Measurements from ENCODE around the gene NBAS. TPM values are rescaled to one million over a fixed set of nuclear protein-coding genes. Genes with fewer than 3 reads are reported as not detected.

The NBAS gene
- polyA plus RNA-seq, 1 experiment, result 35.6 TPM

- Histone ChIP-seq H3K4me3 (ENCODE audit: low read depth, low read length) (no peak overlapping the region), H3K36me3 (ENCODE audit: control insufficient read depth, insufficient read depth, low read length) (no peaks in the 10 kb centered on the region), H3K27me3 (ENCODE audit: control insufficient read depth, insufficient read depth, low read length) (no peaks in the 10 kb centered on the region)
- CTCF ChIA-PET, result interaction anchor here (0.7 to 1.5 kb wide), 2 partner anchors 12 to 14 kb away, joined by 3 to 5 read pairs; no protein-coding TSS in a partner anchor
- no peak for TF ChIP-seq CTCF (IDR thresholded peaks at IDR 0.05; ENCODE audit: insufficient read depth, low read depth, low read length)
- POLR2A ChIA-PET, result no interaction called here
- DNase-seq (ENCODE audit: low read depth), result no peak
Observed at GRCh38 chr2:15565392-15565791, 4.3 kb upstream of the NBAS start.

- CTCF ChIA-PET, result interaction anchor here (1.6 kb wide), 1 partner anchor 14 kb away, joined by 6 read pairs; no protein-coding TSS in a partner anchor
- Histone ChIP-seq H3K36me3 (ENCODE audit: control insufficient read depth, insufficient read depth, low read length) (no peaks in the 10 kb centered on the region), H3K27me3 (ENCODE audit: control insufficient read depth, insufficient read depth, low read length) (no peaks in the 10 kb centered on the region), H3K4me3 (ENCODE audit: low read depth, low read length) (no peak overlapping the region)
- no peak for DNase-seq (ENCODE audit: low read depth)
- POLR2A ChIA-PET, result no interaction called here
- TF ChIP-seq CTCF (IDR thresholded peaks at IDR 0.05; ENCODE audit: insufficient read depth, low read depth, low read length), result no peak
Observed at GRCh38 chr2:15563227-15564100, 2.3 kb upstream of the NBAS start.

DNA sequence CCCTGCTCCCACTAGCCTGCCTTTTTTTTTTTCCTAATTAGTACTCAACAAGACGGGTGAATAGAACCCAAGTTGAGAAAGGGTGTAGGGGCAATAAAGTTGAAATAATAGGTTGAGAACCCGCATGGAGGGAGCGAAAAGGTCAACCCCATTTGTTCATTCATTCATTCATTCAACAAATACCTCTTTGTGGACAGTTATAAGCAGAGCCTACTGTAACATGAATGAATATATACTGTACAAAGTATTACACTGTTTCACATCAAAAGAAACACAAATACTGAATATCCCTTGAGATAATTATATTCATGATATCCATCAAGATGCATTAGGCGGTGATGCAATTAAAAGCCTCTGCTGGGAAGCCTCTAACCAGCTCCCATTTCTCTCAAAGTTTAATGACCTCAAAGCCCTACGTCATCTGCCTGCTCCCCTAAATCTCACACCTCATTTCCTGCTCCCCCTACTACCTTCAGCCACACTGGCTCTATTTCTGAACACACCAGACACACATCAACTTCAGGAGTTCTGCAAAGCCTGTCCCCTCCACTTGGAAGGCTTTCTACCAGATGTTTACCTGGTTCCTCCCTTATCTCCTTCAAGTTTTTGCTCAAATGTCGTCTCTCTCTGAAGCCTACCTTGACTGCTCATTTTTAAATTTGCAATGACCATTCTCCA lies 1.4 kb upstream of the NBAS start:
- Histone ChIP-seq H3K4me3 (ENCODE audit: low read depth, low read length) (no peak overlapping the region), H3K27me3 (ENCODE audit: control insufficient read depth, insufficient read depth, low read length) (no peaks in the 10 kb centered on the region), H3K36me3 (ENCODE audit: control insufficient read depth, insufficient read depth, low read length) (no peaks in the 10 kb centered on the region)
- no peak for TF ChIP-seq CTCF (IDR thresholded peaks at IDR 0.05; ENCODE audit: insufficient read depth, low read depth, low read length)
- POLR2A ChIA-PET, result no interaction called here
- CTCF ChIA-PET, result interaction anchor here (1.3 to 1.7 kb wide), 3 partner anchors 13 to 27 kb away, joined by 3 to 6 read pairs (median 5); no protein-coding TSS in a partner anchor
- DNase-seq (ENCODE audit: low read depth), result no peak

GRCh38 chr2:15561574-15562344 lies 625 bp upstream of the NBAS start:
- CTCF ChIA-PET, result interaction anchor here (0.9 to 1.7 kb wide), 5 partner anchors 13 to 27 kb away, joined by 3 to 6 read pairs (median 3); no protein-coding TSS in a partner anchor
- no peak for TF ChIP-seq CTCF (IDR thresholded peaks at IDR 0.05; ENCODE audit: insufficient read depth, low read depth, low read length)
- POLR2A ChIA-PET, result interaction anchor here (0.7 kb wide), 1 partner anchor 16 kb away, joined by 24 read pairs; no protein-coding TSS in a partner anchor
- Histone ChIP-seq H3K27me3 (ENCODE audit: control insufficient read depth, insufficient read depth, low read length) (no peaks in the 10 kb centered on the region), H3K4me3 (ENCODE audit: low read depth, low read length) (peak overlapping the region; percentile 82), H3K36me3 (ENCODE audit: control insufficient read depth, insufficient read depth, low read length) (no peaks in the 10 kb centered on the region)
- no peak for DNase-seq (ENCODE audit: low read depth)

Data from BJ (cell line).